Right lobe of liver (tissue), 4 donors: ENCODE measurements around the gene RYR3.

ENCODE experiments used
- POLR2A ChIP-seq: fragments of 450-650 bp; IDR thresholded peaks from one replicate; pipeline ENCODE4 v1.6.1; 2017; ENCODE audit warnings: antibody characterized with exemption, mild to moderate bottlenecking
- TF ChIP-seq, protein P1 (sequence below), 4 donors: fragments of 200-600 bp in 3 of 4; fragments of 450-650 bp in 1 of 4; IDR thresholded peaks; one replicate each; pipeline versions ENCODE4 v1.5.1 to v1.8.0; 2016 to 2022; ENCODE audit warnings: antibody characterized with exemption in 4 of 4, mild to moderate bottlenecking in 2 of 4
- donor health status: DM: no; HTN: no; CAD: no.
- donor health status: DM: no; HTN: no; CAD: no.
- donor health status: DM: no; HTN: yes; CAD: no.

DNA sequence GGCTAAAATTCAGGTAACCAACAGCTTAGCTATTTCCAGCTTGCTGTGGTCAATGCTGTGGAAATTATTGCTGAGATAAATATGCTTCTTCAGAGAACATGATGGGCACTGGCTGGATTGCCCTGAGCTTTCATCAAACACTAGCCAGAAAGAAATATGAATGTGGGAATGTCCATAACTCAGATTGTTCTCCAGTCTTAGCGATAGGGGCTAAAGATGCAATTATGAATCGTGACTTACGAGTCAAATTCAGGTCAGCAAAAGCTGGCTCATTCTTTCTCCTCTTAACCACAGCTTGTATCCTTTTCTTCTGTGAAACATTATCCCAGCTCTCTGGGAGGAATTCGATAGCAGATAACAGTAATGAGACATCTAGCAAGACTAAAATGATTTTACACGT is 307.6 kb downstream of the RYR3 start:
- TF ChIP-seq, protein P1, sequence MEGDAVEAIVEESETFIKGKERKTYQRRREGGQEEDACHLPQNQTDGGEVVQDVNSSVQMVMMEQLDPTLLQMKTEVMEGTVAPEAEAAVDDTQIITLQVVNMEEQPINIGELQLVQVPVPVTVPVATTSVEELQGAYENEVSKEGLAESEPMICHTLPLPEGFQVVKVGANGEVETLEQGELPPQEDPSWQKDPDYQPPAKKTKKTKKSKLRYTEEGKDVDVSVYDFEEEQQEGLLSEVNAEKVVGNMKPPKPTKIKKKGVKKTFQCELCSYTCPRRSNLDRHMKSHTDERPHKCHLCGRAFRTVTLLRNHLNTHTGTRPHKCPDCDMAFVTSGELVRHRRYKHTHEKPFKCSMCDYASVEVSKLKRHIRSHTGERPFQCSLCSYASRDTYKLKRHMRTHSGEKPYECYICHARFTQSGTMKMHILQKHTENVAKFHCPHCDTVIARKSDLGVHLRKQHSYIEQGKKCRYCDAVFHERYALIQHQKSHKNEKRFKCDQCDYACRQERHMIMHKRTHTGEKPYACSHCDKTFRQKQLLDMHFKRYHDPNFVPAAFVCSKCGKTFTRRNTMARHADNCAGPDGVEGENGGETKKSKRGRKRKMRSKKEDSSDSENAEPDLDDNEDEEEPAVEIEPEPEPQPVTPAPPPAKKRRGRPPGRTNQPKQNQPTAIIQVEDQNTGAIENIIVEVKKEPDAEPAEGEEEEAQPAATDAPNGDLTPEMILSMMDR (IDR thresholded peaks at IDR 0.05): no peak
- no peak for TF ChIP-seq POLR2A
